Thyroid gland (tissue), 4 donors: ENCODE results near the gene PLCG2.

ENCODE experiments used
- POLR2A ChIP-seq, 2 donors: fragments of 450-650 bp; IDR thresholded peaks; one replicate each; pipeline ENCODE4 v1.6.1; 2017; ENCODE audit warnings: antibody characterized with exemption in 2 of 2, mild to moderate bottlenecking in 2 of 2, moderate library complexity in 1 of 2
- TF ChIP-seq, protein P1 (sequence below), 6 experiments: fragments of 200-600 bp in 3 of 6; fragments of 450-650 bp in 3 of 6; sonication (generic) in 3 of 6; IDR thresholded peaks; one replicate each; pipeline ENCODE4 v1.5.1; 2016 to 2019; ENCODE audit warnings: antibody characterized with exemption in 6 of 6, mild to moderate bottlenecking in 2 of 6, inconsistent platforms in 1 of 6, moderate library complexity in 1 of 6

DNA sequence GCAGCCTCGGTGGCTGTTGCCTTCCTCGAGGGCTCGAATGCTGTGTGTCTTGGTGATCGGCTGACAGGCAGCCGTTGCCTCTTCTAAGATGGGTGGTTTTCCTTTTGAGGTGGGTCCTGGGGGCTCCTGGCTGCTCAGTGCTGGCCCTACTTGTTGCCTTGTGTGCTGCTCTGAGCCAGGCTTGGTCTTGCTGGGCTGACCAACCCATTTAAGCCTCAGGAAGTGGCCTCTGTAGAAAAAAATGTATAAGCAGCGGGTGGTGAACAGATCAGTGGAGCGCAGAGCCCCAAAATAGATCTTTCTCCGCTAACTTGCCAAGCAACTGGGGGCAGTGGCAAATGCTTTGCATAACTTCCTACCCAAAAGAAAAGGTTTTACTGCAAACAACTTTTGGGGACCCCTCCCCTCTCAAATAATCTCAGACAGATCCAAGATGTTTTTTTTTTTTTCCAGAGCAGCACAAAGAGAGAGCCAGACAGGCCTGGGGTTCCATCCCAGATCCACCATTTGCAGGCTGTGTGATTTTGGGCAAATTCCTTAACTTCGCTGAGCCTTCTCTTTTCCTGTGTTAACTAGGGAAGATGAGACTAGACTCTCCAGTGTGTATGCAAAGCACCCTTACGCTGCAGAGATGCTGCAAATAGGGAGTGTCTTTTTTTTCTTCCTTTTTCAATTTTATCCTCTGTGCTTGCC lies 42.5 kb downstream of the PLCG2 start:
- TF ChIP-seq, protein P1, sequence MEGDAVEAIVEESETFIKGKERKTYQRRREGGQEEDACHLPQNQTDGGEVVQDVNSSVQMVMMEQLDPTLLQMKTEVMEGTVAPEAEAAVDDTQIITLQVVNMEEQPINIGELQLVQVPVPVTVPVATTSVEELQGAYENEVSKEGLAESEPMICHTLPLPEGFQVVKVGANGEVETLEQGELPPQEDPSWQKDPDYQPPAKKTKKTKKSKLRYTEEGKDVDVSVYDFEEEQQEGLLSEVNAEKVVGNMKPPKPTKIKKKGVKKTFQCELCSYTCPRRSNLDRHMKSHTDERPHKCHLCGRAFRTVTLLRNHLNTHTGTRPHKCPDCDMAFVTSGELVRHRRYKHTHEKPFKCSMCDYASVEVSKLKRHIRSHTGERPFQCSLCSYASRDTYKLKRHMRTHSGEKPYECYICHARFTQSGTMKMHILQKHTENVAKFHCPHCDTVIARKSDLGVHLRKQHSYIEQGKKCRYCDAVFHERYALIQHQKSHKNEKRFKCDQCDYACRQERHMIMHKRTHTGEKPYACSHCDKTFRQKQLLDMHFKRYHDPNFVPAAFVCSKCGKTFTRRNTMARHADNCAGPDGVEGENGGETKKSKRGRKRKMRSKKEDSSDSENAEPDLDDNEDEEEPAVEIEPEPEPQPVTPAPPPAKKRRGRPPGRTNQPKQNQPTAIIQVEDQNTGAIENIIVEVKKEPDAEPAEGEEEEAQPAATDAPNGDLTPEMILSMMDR (IDR thresholded peaks at IDR 0.05): no peak
- no peak for TF ChIP-seq POLR2A (IDR thresholded peaks at IDR 0.05)
